C4-2B (cell line): Measurements from ENCODE around the gene KRT20.

Experiments used
- H3K27ac ChIP-seq: fragments of 450-650 bp; 2 replicates; pipeline ENCODE4 v1.5.1; 2017
- CTCF ChIP-seq: fragments of 450-650 bp; conservative IDR thresholded peaks from 2 replicates; pipeline ENCODE4 v1.5.1; 2017; ENCODE audit warnings: mild to moderate bottlenecking
- ZFX ChIP-seq: fragments of 450-650 bp; IDR thresholded peaks from 2 replicates; pipeline ENCODE4 v1.6.1; 2017

KRT20 gene

GRCh38 chr17:40849723-40850122 lies 35.3 kb downstream of the KRT20 start:
- TF ChIP-seq CTCF (no peak), ZFX (no peak)
- no peak overlapping the region for H3K27ac ChIP-seq

GRCh38 chr17:40848583-40849235 lies 36.3 kb downstream of the KRT20 start:
- H3K27ac ChIP-seq, result no peak overlapping the region
- TF ChIP-seq ZFX (no peak), CTCF (no peak)

- no peak overlapping the region for H3K27ac ChIP-seq
These were observed 38.4 kb downstream of the KRT20 start for GRCh38 chr17:40846515-40847144.

GRCh38 chr17:40844671-40845107 lies 40.4 kb downstream of the KRT20 start:
- TF ChIP-seq ZFX (no peak), CTCF (no peak)
- H3K27ac ChIP-seq, result no peak overlapping the region

More at GRCh38 chr17:40846515-40847144, 38.4 kb downstream of the KRT20 start:
- TF ChIP-seq ZFX (no peak), CTCF (no peak)

- H3K27ac ChIP-seq, result no peak overlapping the region
- TF ChIP-seq ZFX (no peak), CTCF (no peak)
These were observed 41.8 kb downstream of the KRT20 start for GRCh38 chr17:40843242-40843641.

- no peak overlapping the region for H3K27ac ChIP-seq
- TF ChIP-seq ZFX, result no peak
- no peak for TF ChIP-seq CTCF
These were observed 43.8 kb downstream of the KRT20 start for GRCh38 chr17:40841246-40841645.

GRCh38 chr17:40839194-40839593 lies 45.8 kb downstream of the KRT20 start:
- no peak for TF ChIP-seq CTCF
- no peak for TF ChIP-seq ZFX
- H3K27ac ChIP-seq, result no peak overlapping the region
